ENCODE measurements around the gene RALGPS1.
A peak's percentile ranks its signal among the peaks of the same experiment; 100 is the strongest.

RALGPS1 gene

GRCh38 chr9:127098916-127099553 is 184.5 kb downstream of the RALGPS1 start:
- peak; percentile 23 for DNase-seq (ENCODE audit: low read depth)
- no peak for TF ChIP-seq CTCF (conservative IDR thresholded peaks at IDR 0.05; ENCODE audit: low read length)
- H3K4me3 ChIP-seq (ENCODE audit: low read length) = no peak overlapping the region

GRCh38 chr9:127099664-127100063 is 185.1 kb downstream of the RALGPS1 start:
- H3K4me3 ChIP-seq (ENCODE audit: low read length) = no peak overlapping the region
- no peak for TF ChIP-seq CTCF (conservative IDR thresholded peaks at IDR 0.05; ENCODE audit: low read length)
- DNase-seq (ENCODE audit: low read depth) = no peak

GRCh38 chr9:127102176-127102575 is 187.6 kb downstream of the RALGPS1 start:
- no peak for TF ChIP-seq CTCF (conservative IDR thresholded peaks at IDR 0.05; ENCODE audit: low read length)
- no peak overlapping the region for H3K4me3 ChIP-seq (ENCODE audit: low read length)
- DNase-seq (ENCODE audit: low read depth) = peak; percentile 30

GRCh38 chr9:127102788-127103187 is 188.2 kb downstream of the RALGPS1 start:
- no peak for DNase-seq (ENCODE audit: low read depth)
- H3K4me3 ChIP-seq (ENCODE audit: low read length) = no peak overlapping the region
- no peak for TF ChIP-seq CTCF (conservative IDR thresholded peaks at IDR 0.05; ENCODE audit: low read length)

GRCh38 chr9:127104581-127105311 is 190.2 kb downstream of the RALGPS1 start:
- H3K4me3 ChIP-seq (ENCODE audit: low read length) = no peak overlapping the region
- TF ChIP-seq CTCF (conservative IDR thresholded peaks at IDR 0.05; ENCODE audit: low read length) = no peak
- peak; percentile 59 for DNase-seq (ENCODE audit: low read depth)

GRCh38 chr9:127105805-127106465 is 191.4 kb downstream of the RALGPS1 start:
- no peak overlapping the region for H3K4me3 ChIP-seq (ENCODE audit: low read length)
- DNase-seq (ENCODE audit: low read depth) = no peak
- TF ChIP-seq CTCF (conservative IDR thresholded peaks at IDR 0.05; ENCODE audit: low read length) = no peak
